ENCODE measurements around the gene AKAP13. TPM values are rescaled to one million over a fixed set of nuclear protein-coding genes. Genes with fewer than 3 reads are reported as not detected.
A peak's percentile ranks its signal among the peaks of the same experiment; 100 is the strongest.

AKAP13 gene
- polyA plus RNA-seq, 1 experiment = 15.5 TPM

- ChIA-PET CTCF (interaction anchor here (0.5 to 1.8 kb wide), 4 partner anchors 26 to 108 kb away, joined by 3 to 14 read pairs (median 4); no protein-coding TSS in a partner anchor), POLR2A (interaction anchor here (0.6 to 2.0 kb wide), 2 partner anchors 24 to 156 kb away, joined by 6 to 11 read pairs; partner anchors contain the start of gene AKAP13)
- no peak for DNase-seq (ENCODE audit: low read depth, low spot score)
- TF ChIP-seq CTCF (IDR thresholded peaks at IDR 0.05; ENCODE audit: low read depth, low read length) = no peak
- no peaks in the 10 kb centered on the region for H3K27me3 ChIP-seq (ENCODE audit: control insufficient read depth, insufficient read depth, low read length)
- H3K9me3 ChIP-seq (ENCODE audit: control insufficient read depth, insufficient read depth, low read length) = no peaks in the 10 kb centered on the region
- no peak overlapping the region for H3K4me3 ChIP-seq (ENCODE audit: low read depth, low read length)
- no peak overlapping the region for H3K27ac ChIP-seq (ENCODE audit: low read depth, low read length)
Observed at GRCh38 chr15:85404176-85404917, 23.9 kb downstream of the AKAP13 start.

GRCh38 chr15:85404918-85405866, 24.8 kb downstream of the AKAP13 start:
- no peak for TF ChIP-seq CTCF (IDR thresholded peaks at IDR 0.05; ENCODE audit: low read depth, low read length)
- no peak overlapping the region for H3K4me3 ChIP-seq (ENCODE audit: low read depth, low read length)
- ChIA-PET POLR2A (interaction anchor here (0.6 to 2.0 kb wide), 2 partner anchors 25 to 155 kb away, joined by 6 to 11 read pairs; partner anchors contain the start of gene AKAP13), CTCF (interaction anchor here (0.6 to 1.8 kb wide), 4 partner anchors 72 to 774 kb away, joined by 3 to 14 read pairs (median 4); no protein-coding TSS in a partner anchor)
- H3K27me3 ChIP-seq (ENCODE audit: control insufficient read depth, insufficient read depth, low read length) = no peaks in the 10 kb centered on the region
- DNase-seq (ENCODE audit: low read depth, low spot score) = no peak
- H3K9me3 ChIP-seq (ENCODE audit: control insufficient read depth, insufficient read depth, low read length) = no peaks in the 10 kb centered on the region
- no peak overlapping the region for H3K27ac ChIP-seq (ENCODE audit: low read depth, low read length)

DNA sequence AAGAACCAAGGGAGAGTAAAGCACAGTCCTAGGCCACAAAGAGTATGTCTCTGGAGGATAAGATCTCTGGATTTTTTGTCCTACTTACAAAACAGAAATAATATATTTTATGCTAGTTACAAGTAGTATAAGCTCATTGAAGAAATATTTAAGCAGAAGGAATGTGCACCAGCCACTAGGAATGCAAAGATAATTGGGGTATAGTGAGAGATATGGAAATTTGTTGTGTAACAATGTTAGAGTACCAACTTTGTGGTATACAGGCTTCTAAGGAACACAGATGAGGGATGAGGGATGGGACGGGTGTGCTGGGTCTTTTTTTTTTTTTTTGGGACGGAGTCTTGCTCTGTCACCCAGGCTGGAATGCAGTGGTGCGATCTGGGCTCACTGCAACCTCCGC, 26.5 kb downstream of the AKAP13 start:
- no peaks in the 10 kb centered on the region for H3K27me3 ChIP-seq (ENCODE audit: control insufficient read depth, insufficient read depth, low read length)
- H3K4me3 ChIP-seq (ENCODE audit: low read depth, low read length) = no peak overlapping the region
- DNase-seq (ENCODE audit: low read depth, low spot score) = no peak
- TF ChIP-seq CTCF (IDR thresholded peaks at IDR 0.05; ENCODE audit: low read depth, low read length) = no peak
- ChIA-PET CTCF (interaction anchor here (0.7 kb wide), 2 partner anchors 71 to 297 kb away, joined by 4 to 10 read pairs; no protein-coding TSS in a partner anchor), POLR2A (interaction anchor here (0.6 to 0.7 kb wide), 2 partner anchors 20 to 47 kb away, joined by 3 to 4 read pairs; no protein-coding TSS in a partner anchor)
- H3K9me3 ChIP-seq (ENCODE audit: control insufficient read depth, insufficient read depth, low read length) = no peaks in the 10 kb centered on the region
- no peak overlapping the region for H3K27ac ChIP-seq (ENCODE audit: low read depth, low read length)

DNA sequence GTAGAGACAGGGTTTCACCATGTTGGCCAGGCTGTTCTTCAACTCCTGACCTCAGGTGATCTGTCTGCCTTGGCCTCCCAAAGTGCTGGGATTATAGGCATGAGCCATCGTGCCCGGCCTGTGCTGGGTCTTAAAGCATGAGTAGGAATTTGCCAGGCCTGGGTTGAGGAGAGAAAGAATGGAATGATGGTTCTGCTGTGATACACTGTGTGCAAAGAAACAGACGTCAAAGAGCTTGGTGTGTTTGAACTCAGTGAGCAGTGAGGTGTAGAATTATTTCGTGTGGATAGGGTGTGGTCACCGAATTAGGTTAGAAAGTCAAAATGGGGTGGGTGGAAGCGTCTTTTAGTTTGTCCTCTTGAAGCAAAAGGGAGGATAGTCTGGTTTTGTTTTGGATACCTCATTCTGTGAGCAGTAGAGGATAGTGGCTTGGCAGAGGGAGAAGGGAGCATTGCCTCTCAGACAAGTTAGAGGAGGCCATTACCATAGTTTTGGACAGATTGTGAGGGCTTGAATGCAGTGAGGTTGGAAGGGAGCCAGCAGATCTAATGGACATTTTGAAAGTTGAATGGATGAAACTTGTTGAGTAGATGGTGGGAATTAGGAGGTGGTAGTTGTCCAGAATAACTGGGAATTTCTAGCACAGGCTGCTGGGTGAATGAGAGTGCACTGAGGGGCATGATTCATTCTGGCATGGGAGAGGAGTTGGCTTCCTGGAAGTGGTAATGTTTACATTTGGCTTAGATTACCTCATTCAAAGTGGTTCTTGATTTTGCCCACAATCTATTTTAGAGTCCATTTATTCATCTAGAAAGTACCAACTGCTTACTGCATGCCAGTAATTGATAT, 27.2 kb downstream of the AKAP13 start:
- Histone ChIP-seq H3K27ac (ENCODE audit: low read depth, low read length) (peak overlapping the region; percentile 58), H3K4me3 (ENCODE audit: low read depth, low read length) (no peak overlapping the region), H3K9me3 (ENCODE audit: control insufficient read depth, insufficient read depth, low read length) (no peaks in the 10 kb centered on the region), H3K27me3 (ENCODE audit: control insufficient read depth, insufficient read depth, low read length) (no peaks in the 10 kb centered on the region)
- POLR2A ChIA-PET = no interaction called here
- DNase-seq (ENCODE audit: low read depth, low spot score) = peak; percentile 56
- no peak for TF ChIP-seq CTCF (IDR thresholded peaks at IDR 0.05; ENCODE audit: low read depth, low read length)
- CTCF ChIA-PET = interaction anchor here (0.6 to 0.7 kb wide), 2 partner anchors 70 to 79 kb away, joined by 4 read pairs; no protein-coding TSS in a partner anchor

Data from AG04450 (cell line).